GM18873 (cell line): Measurements from ENCODE around the gene SLC25A17.
A peak's percentile ranks its signal among the peaks of the same experiment; 100 is the strongest.
"Not testable (repeated sequence)": the region's sequence is repeated elsewhere in the genome, so short reads cannot be mapped to it uniquely, and the experiment has no call there.

ENCODE experiments used
- ATAC-seq: cut with Tn5 transposase; IDR thresholded peaks from one replicate; pipeline ENCODE4 v1.9.1; 2021; ENCODE audit warnings: mild to moderate bottlenecking, moderate library complexity, moderate number of reproducible peaks; ENCODE audit not compliant: unreplicated experiment, low FRiP score

Gene SLC25A17

GRCh38 chr22:40818747-40819598, at the start of gene SLC25A17:
TSS of gene SLC25A17 (minus strand) at chr22:40819346. CDS start at chr22:40819248, 98 bp downstream.
- no peak for ATAC-seq

- ATAC-seq: not testable (repeated sequence)
Observed at GRCh38 chr22:40868379-40868778, 49.2 kb upstream of the SLC25A17 start.

GRCh38 chr22:40867109-40867508, 48.0 kb upstream of the SLC25A17 start:
- ATAC-seq: no peak

GRCh38 chr22:40862537-40862936, 43.4 kb upstream of the SLC25A17 start:
- no peak for ATAC-seq

GRCh38 chr22:40862013-40862412, 42.9 kb upstream of the SLC25A17 start, which contains the start of gene DNAJB7:
TSS of gene DNAJB7 (minus strand) at chr22:40862113. CDS start at chr22:40861994, 119 bp downstream.
- ATAC-seq: no peak

- ATAC-seq: no peak
Observed at GRCh38 chr22:40857309-40857855, 38.2 kb upstream of the SLC25A17 start.

- peak; percentile 74 for ATAC-seq
Observed at GRCh38 chr22:40856513-40857308, 37.6 kb upstream of the SLC25A17 start, which contains the start of the genes ST13 and XPNPEP3. TSS of gene ST13 (minus strand) at chr22:40856639. CDS start at chr22:40856540, 99 bp downstream. TSS of gene XPNPEP3 (plus strand) at chr22:40857148. CDS start at chr22:40857182, 34 bp downstream.

GRCh38 chr22:40855979-40856512, 36.9 kb upstream of the SLC25A17 start:
- ATAC-seq: peak; percentile 7

GRCh38 chr22:40855071-40855978, 36.2 kb upstream of the SLC25A17 start:
- ATAC-seq: no peak

GRCh38 chr22:40853961-40854360, 34.8 kb upstream of the SLC25A17 start:
- ATAC-seq: no peak

GRCh38 chr22:40853333-40853732, 34.2 kb upstream of the SLC25A17 start:
- ATAC-seq: no peak

- ATAC-seq: not testable (repeated sequence)
Observed at GRCh38 chr22:40845816-40846215, 26.7 kb upstream of the SLC25A17 start.

- ATAC-seq: no peak
Observed at GRCh38 chr22:40844951-40845350, 25.8 kb upstream of the SLC25A17 start.

GRCh38 chr22:40838486-40838885, 19.3 kb upstream of the SLC25A17 start:
- ATAC-seq: no peak

GRCh38 chr22:40834619-40835018, 15.5 kb upstream of the SLC25A17 start:
- ATAC-seq: no peak

- no peak for ATAC-seq
Observed at GRCh38 chr22:40829131-40829530, 10.0 kb upstream of the SLC25A17 start.

- no peak for ATAC-seq
Observed at GRCh38 chr22:40826984-40827741, 8.0 kb upstream of the SLC25A17 start.

- not testable (repeated sequence) for ATAC-seq
Observed at GRCh38 chr22:40826292-40826691, 7.1 kb upstream of the SLC25A17 start.

- ATAC-seq: no peak
Observed at GRCh38 chr22:40823426-40823825, 4.3 kb upstream of the SLC25A17 start.
